ENCODE results near the gene EYA4.

EYA4 gene

GRCh38 chr6:133467231-133467981, 226.2 kb downstream of the EYA4 start:
- DNase-seq, result no peak

DNA sequence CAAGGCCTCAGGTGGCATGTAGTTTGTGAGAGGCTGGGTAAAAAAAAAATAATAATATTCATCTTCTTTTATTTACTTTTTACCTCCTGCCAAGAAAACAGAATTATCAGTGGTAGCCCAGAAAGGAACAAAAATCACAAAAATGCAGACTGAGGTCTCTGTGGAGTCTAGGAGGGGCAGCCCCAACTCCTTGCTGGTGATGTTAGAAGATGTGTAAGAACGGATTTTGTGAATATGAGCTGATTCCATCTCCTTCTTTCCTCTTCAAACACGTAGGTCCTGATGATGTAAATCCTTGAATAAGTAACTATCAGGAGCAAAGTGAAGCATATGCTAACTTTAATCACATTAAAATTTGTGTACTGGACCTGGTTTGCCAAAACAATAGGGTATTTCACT, 226.8 kb downstream of the EYA4 start:
- DNase-seq, result no peak

- no peak for DNase-seq
Measured at GRCh38 chr6:133468591-133468990, 227.4 kb downstream of the EYA4 start.

- DNase-seq, result no peak
Measured at GRCh38 chr6:133474516-133474915, 233.4 kb downstream of the EYA4 start.

DNA sequence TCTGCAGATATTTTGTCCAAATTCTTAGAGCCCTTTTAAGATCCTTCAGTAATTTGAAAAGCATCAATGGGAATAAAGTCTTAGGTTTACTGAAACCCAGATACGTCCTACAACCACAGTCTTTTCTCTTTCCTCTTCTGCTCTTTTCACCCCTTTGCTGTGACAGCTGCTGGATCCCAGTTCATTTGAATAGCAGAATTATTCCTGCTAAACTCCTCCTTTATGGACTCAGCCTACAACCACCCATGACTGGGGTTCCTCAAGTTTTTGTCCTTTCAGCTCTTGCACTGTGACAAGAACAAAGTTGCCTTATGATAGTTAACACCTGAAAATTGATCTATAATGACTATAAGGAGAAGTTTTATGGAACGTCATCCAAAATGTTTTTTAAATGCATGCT, 237.5 kb downstream of the EYA4 start:
- DNase-seq, result no peak

DNA sequence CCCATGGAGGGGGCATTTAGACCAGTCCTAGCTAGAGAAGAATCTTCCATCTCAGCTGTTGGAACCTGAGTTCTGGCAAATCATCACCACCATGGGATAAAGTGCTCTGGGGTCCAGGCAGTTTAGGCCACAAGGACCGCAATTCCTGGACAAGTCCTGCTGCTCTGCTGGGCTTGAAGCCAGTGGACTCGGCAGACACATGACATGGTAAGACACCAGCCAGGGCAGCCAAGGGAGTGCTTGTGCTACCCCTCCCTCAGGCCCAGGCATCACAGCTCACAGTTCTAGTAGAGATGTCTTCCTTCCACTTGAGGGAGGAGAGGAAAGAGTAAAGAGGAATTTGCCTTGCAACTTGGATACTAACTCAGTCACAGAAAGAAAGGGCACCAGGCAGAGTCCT, 246.0 kb downstream of the EYA4 start:
- no peak for DNase-seq

DNA sequence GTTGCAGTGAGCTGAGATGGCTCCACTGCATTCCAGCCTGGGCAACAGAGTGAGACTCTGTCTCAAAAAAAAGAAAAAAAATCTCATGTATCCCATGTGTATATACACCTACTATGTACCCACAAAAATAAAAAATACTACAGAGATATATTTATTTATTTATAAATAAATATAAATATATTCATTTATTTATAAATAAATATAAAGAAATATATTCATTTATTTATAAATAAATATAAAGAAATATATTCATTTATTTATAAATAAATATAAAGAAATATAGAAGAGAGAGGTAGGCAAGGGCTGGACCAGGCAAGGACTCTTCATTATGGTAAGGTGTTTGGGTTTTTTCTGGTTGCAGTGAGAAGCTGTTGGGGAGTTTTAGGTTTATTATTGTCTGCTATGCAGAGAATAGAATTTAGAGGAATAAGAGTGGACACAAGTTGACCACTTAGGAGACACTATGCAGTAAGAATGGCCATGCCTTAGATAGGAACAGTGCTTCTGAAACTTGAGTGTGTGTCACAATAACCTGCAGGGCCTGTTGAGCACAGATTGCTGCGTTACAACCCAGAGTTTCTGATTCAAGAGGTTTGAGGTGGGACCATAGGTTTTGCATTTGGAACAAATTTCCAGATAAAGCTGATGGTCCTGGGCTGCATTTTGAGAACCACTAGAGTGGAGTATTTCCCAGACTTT, 254.2 kb downstream of the EYA4 start:
- DNase-seq, result no peak

GRCh38 chr6:133499662-133500061, 258.5 kb downstream of the EYA4 start:
- DNase-seq, result no peak

DNA sequence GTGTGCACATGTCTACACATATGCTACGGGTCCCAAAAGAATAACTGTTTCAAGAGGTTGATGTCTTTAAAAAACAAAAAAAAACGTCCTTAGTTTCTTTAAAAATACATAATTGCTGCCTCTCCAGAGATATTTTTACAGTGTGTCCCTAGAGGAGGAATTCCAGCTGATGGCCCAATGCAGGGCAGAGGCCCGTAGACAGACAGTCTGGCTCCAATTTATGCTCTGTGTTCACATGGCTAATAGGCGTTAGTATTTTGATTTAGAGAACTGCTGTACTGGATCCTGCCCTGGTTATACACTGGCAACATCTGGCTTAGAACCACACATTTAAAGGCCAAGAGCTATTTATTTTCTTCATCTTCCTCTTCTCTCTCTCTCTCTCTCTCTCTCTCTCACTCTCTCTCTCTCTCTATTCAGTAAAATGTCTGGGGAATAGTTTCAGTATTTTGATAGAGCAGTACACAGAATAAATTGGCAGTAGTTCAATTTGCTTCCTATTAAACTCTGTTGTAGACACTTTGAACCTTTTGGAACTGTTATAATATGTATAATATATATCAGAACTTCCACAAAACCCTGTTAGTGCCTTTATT, 260.6 kb downstream of the EYA4 start:
- DNase-seq, result no peak

DNA sequence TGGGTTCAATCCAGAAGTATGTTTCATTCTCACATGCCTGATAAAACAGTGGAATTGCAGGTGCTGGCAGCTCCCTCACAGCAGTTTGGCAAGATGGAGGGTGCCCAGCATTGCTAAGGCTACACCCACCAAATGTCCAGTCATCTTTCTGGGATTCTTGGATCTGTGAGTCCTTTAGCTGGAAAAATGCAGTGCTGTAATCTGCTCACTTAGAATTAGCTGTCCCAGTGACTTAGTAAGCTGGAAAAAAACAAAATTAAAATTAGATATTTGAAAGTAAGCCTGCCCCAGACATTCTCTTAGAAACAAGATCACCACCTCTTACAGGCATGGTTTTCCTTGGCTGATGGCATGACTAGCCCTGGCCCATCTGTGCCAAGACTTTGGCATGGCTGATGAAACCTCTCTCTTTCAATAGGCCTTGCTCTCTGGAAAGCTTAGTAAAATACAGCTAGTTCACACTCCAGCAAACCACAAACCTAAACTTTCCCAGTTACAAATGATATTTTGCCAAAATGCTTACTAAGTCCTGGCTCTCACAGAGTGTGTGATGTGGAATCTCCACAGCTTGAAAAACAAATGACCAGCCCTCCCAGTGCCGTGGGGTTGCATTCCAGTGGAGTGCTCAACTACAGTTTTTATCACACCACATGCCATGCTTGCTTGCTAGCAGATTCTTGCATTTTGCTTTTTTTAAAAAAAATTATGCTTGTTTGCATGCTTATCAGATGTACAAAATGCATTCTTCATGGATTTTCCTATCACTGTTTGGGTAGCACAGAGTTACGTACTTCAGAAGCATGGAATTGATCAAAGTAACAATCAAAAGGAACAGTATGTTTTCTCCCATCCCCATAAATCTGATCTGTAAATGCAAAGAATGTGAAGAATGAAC, 261.5 kb downstream of the EYA4 start:
- no peak for DNase-seq

DNA sequence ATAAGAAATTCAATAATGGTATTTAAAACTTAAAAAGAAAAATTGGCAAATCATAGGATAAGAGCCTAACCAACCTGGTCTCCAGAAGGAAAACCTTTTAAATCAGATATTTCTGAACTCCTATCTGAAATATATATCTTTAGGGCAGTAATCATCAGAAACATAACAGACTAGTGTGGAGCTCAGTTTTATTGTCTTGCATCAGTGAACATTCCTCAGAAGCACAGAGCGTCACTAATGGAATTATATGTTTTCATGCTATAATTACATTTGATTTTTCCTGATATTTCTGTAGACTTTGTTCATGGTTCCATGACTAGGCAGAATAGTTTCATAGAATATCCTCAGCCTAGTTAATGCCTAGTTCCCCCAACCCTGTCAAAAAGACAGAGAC, 262.2 kb downstream of the EYA4 start:
- DNase-seq, result no peak

GRCh38 chr6:133504158-133504557, 263.0 kb downstream of the EYA4 start:
- DNase-seq, result no peak

GRCh38 chr6:133504761-133505160, 263.6 kb downstream of the EYA4 start:
- no peak for DNase-seq

DNA sequence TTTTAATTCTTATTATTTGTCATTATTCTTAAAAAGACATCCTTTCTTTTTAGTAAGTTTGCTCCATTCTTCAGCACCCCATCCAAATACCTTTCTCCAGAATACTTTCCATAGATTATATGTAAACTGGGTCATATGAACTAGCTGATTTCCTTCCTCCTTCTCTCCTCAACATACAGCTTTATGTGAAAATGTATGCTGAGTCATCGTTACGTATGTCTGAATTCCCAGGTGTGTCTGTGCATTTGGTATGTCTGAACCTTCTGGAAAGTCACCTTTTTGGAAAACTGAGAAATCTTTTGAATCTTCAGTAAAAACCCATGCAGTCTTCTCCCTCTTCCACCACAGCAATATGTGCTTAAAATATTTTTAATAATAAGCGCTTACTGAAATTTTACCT, 264.5 kb downstream of the EYA4 start:
- no peak for DNase-seq

- DNase-seq, result no peak
Measured at GRCh38 chr6:133512410-133513016, 271.4 kb downstream of the EYA4 start.

DNA sequence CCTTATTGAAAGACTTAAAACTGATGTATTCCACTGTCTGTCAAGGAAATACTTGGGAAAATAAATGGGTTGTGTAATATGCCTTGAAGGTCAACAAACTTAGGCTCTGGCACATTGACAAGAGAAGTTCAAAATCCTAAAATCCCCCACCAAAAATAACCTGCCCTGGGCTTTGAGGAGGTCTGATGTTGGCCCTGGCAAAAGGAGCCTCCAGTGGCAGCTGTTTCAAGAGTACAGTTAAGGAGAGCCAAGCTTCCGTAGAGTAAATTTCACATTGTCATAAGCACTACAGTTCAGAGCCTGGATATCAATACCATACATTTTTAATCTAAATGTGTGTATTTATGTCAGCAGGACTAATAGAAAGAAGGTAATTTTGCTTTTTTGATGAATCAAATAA, 282.7 kb downstream of the EYA4 start:
- no peak for DNase-seq

GRCh38 chr6:133526436-133526835, 285.3 kb downstream of the EYA4 start:
- no peak for DNase-seq

GRCh38 chr6:133528566-133528965, 287.4 kb downstream of the EYA4 start:
- DNase-seq, result no peak

- no peak for DNase-seq
Measured at GRCh38 chr6:133532908-133533307, 291.8 kb downstream of the EYA4 start.

- no peak for DNase-seq
Measured at GRCh38 chr6:133539502-133540259, 298.5 kb downstream of the EYA4 start.

GRCh38 chr6:133540361-133540760, 299.2 kb downstream of the EYA4 start:
- no peak for DNase-seq

- no peak for DNase-seq
Measured at GRCh38 chr6:133541040-133541439, 299.9 kb downstream of the EYA4 start.

Measured in NCI-H510A (cell line).